ENCODE data around the gene WDFY3.
"Not testable (repeated sequence)": the region's sequence is repeated elsewhere in the genome, so short reads cannot be mapped to it uniquely, and the experiment has no call there.

Gene WDFY3

DNA sequence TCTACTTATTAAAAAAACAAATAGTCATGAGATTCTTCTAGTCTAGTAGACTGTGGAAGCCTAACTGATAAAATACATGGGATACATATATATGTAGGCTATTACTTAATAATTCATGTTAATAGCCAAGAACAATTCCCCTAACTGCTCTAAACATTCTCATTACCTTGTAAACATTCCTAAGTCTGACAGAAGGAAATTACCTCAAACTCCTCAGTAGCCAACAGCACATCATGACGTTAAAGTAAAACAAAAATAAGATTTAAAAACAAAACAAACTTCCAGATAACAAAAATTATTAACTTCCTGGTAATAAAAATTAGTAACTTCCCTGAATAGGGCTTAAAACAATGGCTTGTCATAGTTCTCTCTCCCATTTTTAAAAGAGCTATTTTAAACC is 109.2 kb downstream of the WDFY3 start:
- DNase-seq (ENCODE audit: low spot score): no peak

DNA sequence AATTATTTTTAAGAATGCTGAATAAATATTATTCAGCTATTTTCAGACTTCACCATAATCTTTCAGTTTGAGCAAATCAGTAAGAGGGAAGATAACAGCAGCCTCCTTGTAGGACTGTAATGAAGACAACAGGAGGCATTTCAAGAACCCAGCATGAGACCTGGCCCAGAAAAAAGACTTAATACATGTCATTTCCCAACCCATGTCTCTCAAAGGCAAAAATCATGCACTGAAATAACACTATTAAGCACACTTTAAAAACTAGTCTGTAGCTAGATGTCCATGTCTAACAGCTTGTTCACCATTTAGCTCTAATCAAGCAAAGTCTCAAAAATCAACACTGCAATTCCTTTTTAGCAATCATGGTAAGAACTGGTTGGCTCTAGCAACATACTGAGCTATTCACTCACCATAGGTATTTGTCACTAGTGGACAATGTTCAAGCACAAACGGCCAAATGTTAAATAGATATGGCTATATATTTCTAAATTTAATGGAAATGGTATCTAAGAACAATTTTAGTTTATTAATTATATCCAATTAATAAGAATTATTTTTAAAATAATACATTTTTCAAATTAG is 109.9 kb downstream of the WDFY3 start:
- no peak for DNase-seq (ENCODE audit: low spot score)

DNA sequence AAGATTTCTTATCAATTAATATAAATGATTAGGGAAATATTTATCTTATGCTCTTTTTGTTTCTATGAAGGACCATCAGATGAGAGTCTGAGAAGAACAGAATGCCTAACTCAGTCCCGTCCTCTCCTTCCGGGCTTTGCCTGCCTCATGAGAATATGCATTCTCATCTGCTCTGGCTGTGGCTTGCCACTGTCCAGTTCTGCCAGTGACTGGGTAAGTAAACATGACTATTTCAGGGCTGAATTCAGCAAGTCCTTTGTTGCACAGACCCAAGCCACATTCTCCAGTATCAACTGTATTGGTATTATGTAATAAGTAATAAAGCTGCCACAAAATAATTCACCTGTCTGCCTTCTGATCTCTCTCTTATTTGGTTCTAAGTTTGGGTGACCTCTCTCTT is 110.7 kb downstream of the WDFY3 start:
- peak; percentile 23 for DNase-seq (ENCODE audit: low spot score)

DNA sequence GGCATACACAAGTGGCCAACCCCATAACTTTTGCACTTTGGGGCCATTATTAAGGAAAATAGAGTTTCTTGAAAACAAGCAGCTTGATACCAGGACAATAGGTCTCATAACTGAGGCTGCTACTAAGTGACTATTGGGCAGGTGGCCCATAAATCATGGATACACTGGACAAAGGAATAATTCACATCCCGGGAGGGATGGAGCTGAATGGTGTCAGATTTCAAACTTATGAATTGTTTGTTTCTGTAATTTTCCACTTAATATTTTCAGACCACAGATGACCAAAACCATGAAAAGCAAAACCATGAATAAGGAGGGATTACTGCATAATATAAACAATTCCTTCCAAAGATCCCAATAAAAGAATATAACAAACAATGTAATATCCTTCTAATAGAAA is 114.4 kb downstream of the WDFY3 start:
- no peak for DNase-seq (ENCODE audit: low spot score)

DNA sequence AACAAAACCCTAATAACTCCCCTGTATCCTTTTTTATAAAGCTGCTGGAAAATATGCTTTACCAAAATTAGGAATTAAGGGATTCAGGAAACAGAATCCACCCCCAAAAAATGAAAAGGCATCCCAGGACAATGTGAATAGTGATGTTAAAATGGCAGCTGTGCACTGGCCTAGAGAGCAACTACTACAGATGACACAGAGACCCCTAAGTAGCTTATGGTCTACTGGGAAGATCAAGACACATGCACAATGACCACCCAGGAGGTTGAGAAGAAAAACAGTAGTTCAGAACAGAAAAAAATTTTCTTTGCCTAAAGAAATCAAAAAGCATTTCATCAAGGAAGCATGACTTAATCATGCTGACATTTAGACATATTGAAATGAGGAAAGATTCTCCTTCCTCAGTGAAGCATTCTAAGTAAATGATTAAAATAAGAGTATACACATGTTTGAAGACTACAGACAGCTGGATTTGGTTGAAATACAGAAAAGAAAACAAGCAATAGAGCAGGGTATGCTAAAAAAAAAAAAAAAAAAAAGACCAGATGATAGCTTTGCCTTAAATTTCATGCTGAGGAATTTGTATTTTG is 117.3 kb downstream of the WDFY3 start:
- DNase-seq (ENCODE audit: low spot score): no peak

DNA sequence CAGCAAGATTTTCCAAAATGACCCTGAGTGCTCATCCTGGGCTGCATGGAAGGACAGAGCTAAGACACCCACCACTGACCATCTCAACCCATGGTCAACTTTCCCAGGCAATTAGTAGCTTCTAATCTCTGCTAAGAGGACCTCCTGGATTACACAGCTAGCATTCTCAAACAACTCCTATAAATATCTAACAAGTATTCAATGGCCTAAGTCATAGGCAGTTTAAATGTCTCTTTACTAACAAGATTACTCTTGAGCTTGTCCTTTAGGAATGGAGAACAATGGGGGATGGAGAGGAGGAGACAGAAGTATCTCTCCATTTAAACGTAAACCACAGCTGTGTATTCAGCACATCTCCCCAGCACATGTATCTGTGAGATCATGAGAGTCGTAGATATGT is 118.1 kb downstream of the WDFY3 start:
- DNase-seq (ENCODE audit: low spot score): no peak

DNA sequence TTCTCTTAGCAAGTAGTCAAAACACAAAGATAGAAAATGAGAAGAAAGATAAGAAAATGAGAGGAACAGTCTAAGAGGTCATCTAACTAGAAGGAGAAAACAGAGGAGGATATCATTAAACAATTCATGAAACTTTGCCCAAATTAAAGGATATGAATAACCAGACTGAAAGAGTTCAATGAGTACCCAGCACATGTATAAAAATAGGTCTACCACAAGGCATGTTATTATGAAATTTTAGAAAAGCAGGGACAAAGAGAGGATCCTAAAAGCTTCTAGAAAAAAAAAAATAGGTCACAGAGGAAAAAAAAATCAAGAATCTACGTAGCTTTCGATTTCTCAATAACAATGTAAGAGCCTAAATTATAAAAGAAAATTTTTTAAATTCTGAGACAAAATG is 118.5 kb downstream of the WDFY3 start:
- no peak for DNase-seq (ENCODE audit: low spot score)

DNA sequence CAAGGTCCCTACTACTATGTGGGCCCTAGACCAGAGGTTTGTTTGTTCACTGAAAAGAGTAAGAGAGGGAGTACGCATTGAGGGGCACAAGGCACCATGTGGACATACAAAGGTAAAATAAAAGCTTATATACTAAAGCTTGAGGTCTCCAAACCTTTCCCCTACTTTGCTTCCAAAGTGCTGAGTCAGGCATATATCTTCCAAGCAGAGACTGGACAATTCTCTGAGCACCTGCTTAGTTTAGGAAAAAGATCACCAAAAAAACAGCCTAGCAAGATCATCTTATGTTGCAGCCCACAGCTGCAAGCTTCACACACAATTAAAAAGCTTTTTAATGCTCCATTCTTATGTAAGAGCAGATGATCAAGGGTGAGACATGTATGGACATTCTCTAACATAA is 119.5 kb downstream of the WDFY3 start:
- DNase-seq (ENCODE audit: low spot score): no peak

DNA sequence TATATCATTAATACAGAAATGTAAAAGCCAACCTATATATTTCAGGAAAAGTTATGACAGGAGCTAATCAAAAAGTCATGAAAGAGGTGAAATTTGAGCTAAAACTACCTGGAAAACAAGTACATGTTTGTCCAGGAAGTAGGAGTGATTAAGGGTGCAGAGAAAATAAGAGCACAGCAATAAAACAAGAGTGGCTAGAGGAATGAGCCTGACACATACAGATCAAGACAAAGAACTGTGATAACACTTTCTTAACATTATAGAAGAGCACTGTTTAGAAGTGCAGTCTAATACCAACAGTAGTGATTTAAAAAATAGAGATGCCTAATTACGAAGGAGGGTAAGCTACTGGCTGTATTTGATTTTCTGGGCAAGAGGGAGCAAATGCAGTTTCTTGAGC is 125.1 kb downstream of the WDFY3 start:
- no peak for DNase-seq (ENCODE audit: low spot score)

DNA sequence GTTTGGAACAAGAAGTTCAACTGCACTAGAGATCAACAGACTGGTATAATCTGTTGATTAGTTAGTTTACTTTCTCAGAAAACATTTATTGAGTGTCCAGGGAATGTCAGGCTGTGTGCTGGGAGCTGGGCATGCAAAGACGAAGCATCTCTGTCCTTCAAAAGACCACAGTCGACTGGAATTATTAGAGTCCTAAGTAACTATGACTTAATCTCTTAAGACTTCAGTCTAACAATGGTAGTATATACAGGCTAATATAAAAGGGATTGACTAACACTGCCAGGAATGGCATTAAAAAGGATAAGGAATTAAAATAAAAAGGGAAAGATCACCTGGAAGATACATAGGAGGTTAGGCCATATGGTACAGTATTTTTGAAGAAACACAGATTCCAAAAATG is 128.7 kb downstream of the WDFY3 start:
- DNase-seq (ENCODE audit: low spot score): no peak

DNA sequence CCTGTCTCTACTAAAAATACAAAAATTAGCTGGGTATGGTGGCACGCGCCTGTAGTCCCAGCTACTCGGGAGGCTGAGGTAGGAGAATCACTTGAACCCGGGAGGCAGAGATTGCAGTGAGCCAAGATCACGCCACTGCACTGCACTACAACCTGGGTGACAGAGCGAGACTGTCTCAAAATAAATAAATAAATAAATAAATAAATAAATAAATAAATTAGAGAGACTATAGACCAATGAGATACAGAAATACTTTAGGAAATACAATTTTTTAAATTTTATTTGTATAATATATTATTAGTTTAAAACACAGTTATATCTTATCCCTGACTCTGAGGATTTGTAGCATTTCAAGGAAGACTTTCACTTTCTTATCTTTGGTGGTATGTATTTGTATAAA is 136.9 kb downstream of the WDFY3 start:
- DNase-seq (ENCODE audit: low spot score): not testable (repeated sequence)

DNA sequence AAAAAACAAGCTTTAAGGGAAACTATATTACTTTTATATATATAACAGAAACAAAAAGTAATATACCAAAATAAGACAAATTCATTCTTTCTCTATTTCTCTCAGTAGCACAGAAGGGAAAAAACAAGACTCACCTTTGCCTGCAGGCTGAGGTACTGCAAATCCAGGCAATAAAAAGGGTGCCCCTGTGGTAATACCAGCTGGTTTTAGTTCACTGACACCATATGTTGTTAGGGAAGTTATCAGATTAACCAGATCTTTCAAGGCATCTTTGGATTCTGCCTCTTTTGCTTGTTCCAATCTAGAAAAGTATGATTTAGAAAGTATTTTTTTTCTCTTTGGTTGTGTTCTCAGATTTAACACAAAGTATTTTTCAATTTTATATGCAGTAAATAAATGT is 139.8 kb downstream of the WDFY3 start:
- DNase-seq (ENCODE audit: low spot score): no peak

DNA sequence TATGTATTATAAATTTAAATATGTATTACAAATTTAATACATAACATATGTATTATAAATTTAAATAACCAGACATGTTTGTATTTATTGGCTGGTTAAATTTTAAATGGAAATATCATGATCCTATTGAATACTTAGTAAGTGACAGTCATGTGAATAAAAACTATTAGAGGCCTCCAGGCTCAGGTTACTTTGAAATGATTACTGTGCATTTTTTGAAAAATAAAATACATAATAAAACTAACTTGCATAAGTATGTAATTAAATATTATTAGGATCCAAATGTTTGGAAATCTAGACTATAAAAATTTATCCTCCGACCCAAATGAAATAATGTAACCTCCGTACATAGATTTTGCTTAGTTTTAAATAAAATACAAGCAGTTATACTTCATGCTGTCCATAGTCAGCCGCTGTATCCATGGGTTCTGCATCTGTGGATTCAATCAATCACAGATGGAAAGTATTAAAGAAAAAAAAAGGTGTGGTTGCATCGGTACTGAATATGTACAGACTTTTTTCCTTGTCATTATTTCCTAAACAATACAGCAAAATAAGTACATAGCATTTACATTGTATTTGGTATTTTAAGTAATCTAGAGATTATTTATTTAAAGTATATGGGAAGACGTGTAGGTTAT is 140.7 kb downstream of the WDFY3 start:
- DNase-seq (ENCODE audit: low spot score): no peak

DNA sequence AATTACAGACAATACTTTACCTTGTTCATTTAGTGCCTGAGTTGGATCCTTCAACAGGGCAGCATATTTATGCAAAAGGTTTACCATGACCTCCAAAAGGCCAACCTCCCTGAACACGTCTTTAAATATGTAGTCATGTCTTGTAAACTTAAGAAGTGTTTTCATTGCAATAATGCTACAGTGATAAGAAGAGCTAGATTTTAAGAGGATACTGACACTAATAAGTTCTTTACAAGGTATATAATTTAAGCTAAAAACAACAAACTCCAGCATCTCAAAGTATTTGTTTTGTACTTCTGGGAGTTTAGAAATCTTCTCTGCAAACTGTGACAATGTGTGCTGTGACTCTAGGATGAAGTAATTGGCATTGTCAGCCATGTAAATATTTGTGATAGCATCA is 145.4 kb downstream of the WDFY3 start:
- DNase-seq (ENCODE audit: low spot score): no peak

DNA sequence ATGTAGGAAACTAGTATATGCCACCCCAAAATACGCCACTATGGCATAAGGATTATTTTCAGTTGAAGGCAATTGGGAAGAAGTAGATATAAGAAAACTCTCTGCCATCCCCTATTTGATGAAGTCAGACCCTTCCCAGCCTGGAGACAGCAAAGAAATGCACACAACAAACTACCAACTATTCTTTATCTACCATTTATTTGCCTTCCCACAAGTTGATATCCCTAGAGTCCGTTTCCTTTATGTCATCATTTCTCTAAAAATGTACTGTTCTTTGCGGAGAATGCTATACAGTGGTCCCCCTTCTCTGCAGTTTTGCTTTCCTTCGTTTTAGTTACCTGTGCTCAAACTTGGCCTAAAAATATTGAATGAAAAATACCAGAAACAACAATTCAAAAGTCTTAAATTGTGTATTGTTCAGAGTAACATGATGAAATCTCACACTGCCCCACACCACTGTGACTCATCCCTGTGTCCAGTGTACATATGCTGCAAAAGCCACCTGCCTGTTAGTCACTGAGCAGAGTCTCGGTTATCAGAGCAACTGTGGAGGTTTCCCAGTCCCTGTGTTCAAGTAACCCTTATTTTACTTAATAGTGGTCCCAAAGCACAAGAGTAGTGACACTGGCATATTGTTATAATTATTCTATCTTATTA is 152.3 kb downstream of the WDFY3 start:
- peak; percentile 21 for DNase-seq (ENCODE audit: low spot score)

DNA sequence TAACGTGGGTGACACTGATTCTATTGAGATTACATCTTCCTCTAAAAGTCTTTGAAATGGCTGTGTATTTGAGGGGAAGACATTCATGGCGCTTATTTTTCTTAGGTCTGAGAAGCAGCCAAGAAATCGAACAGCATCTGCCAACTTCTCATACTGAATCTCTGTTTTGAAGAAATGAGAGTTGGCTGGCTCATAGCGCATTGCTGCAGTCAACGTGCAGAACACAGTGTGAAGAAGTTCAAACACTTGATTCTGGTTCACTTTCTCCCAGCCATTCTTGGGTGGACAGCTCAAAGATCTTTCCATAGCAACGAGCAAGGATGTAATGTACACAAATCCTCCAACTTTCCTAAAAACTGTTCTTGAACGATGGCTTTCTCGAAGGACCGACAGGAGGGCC is 156.5 kb downstream of the WDFY3 start:
- no peak for DNase-seq (ENCODE audit: low spot score)

DNA sequence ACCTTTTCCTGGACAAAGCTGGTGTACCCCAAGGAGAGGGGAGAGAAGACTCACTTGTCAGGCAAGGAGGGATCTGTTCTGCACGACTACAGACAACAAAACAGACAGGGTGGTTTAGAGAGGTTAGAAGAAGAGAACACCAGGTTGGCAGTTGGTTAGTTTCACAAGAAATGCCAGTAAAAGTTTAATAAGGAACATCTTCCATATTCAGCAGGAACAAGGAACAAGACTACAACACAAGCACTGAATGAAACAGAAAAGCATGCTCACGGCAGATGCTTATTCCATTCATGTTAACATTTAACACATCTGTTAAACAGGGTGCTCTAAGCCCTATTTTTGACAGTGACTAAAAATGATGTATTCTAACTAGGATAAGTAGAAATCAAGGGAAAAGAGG is 158.2 kb downstream of the WDFY3 start:
- DNase-seq (ENCODE audit: low spot score): no peak

DNA sequence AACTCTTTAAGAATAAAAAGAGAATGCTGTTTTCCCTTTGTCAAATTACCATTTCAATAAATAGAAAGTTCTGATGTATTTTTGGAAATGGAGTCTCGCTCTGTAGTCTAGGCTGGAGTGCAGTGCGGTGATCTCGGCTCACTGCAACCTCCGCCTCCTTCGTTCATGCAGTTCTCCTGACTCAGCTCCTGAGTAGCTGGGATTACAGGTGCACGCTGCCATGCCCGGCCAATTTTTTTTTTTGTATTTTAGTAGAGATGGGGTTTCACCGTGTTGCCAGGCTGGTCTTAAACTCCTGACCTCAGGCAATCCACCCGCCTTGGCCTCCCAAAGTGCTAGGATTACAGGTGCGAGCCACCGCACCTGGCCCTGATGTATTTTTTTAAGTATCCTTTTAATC is 159.9 kb downstream of the WDFY3 start:
- DNase-seq (ENCODE audit: low spot score): not testable (repeated sequence)

DNA sequence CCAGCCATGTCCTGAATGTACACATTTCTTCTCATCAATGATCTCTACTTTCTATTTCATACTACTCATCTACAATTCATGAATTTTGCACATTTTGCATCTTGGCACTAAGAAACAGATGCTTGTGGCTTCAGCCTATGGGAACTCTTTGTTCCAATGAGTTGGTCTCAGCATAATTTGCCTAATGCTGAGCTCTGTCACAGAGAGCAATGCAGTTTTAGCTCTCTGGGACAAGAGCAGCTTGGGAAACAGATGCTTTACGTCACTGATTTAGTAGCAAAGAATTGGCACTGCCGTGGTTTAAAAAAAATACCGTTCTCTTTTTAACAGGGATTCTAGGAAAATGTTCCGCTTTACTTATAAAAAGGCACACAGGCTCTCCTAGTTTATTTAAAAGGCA is 162.4 kb downstream of the WDFY3 start:
- no peak for DNase-seq (ENCODE audit: low spot score)

DNA sequence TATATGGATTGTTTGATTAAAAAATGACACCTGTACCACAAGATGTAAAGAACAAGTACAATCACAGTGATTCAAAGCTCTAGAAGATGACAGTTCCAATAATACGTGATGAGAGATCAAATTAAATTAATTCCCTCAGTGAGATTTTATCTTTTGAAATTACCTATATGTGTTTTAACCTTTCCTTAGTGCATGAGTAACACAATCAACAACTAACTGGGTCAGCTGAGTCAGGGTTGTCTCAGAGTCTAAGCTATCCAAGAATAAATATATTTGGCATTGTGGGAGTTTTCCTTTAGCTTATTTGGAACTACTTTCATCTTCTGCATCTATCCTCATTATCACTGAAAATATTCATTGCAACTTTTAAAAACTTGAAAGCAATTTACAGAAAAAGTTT is 162.8 kb downstream of the WDFY3 start:
- no peak for DNase-seq (ENCODE audit: low spot score)

DNA sequence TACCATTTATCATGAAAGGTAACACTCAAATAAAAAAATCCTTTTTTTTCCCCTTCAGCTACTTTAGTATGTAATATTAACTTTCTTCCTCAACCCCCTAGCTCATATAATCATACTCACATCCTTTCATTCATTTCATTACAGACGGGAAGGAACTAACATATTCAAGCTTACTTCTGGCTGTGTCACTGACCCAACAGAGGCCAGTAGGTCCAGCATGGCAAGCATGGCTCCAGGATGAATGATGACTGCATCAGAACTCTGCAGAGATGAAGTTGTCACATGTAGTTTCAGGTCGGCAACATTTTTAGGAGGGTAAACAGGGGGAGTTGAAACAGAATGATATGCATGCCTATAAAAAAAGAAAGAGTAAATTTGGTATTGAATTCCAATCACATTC is 163.4 kb downstream of the WDFY3 start:
- no peak for DNase-seq (ENCODE audit: low spot score)

DNA sequence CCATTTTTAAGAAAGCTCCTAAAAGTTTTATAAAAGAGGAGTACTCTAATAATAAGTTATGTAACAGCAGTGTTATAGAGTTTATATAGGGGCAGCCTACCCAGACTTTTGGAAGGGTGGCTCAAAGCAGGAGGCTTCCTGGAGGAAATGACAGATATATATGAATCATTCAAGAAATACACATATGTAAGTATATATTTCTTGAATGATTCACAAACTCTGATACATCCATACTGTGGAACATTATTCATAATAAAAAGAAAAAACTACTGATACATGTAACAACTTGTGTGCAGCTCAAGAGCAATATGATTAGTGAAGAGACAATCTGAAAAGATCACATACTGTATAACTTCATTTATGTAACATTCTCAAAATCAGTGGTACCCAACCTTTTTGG is 166.2 kb downstream of the WDFY3 start:
- no peak for DNase-seq (ENCODE audit: low spot score)

DNA sequence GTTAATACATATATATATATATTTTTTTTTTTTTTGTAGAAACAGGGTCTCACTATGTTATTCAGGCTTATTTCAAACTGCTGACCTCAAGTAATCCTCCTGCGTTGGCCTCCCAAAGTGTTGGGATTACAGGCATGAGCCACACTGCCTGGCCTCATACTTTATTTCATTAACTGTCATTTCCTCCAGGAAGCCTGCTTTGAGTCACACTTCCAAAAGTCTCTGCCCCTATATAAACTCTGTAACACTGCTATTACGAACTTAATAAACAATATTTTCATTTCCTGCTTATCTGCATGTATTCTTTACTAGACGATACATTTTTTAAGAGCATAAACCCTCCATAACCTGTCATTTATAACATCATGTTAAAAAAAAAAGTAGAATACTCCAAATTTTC is 167.2 kb downstream of the WDFY3 start:
- DNase-seq (ENCODE audit: low spot score): no peak

DNA sequence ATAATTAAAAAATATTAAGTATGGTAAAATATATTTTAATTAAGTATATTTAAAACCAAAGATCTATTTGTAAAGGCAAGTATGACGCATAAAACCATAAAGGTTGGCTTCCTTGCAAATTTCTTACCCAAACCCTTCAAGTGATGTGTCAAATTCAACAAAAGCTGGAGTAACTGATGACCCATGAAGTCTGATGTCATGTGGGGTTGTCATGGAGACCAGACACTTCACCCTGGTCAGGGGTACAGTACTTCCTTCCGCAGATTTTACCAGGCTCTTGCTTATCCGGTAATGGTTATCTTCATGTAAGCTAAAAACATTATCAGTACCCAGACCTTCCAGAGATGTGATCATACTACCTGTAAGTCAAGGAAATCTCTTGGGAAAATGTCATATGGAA is 170.1 kb downstream of the WDFY3 start:
- DNase-seq (ENCODE audit: low spot score): no peak
